MM.1S (cell line): Measurements from ENCODE around the gene NAALADL2.

Experiments used
- DNase-seq: peaks from one replicate; pipeline ENCODE4 v3.0.0-alpha.2; 2015
- H2AFZ ChIP-seq: fragments of 300-600 bp; sonication (generic); 2 replicates; pipeline ENCODE4 v1.6.0; 2016; ENCODE audit warnings: antibody characterized with exemption, low read length
- H3F3A ChIP-seq: fragments of 300-600 bp; sonication (generic); 2 replicates; pipeline ENCODE4 v1.6.1; 2016; ENCODE audit warnings: mild to moderate bottlenecking, antibody characterized with exemption, low read length, moderate library complexity, mixed read lengths; ENCODE audit not compliant: insufficient read depth
- H3K27ac ChIP-seq: fragments of 300-600 bp; sonication (generic); 2 replicates; pipeline ENCODE4 v1.5.1; 2016; ENCODE audit warnings: mild to moderate bottlenecking, low read length
- H3K27me3 ChIP-seq: fragments of 300-600 bp; sonication (generic); replicated peaks from 2 replicates; pipeline ENCODE4 v1.6.0; 2016; ENCODE audit warnings: low read length; ENCODE audit not compliant: insufficient read depth
- H3K36me3 ChIP-seq: fragments of 300-600 bp; sonication (generic); replicated peaks from 2 replicates; pipeline ENCODE4 v1.6.1; 2016; ENCODE audit warnings: mild to moderate bottlenecking, low read length, mixed read lengths; ENCODE audit not compliant: insufficient read depth
- H3K4me1 ChIP-seq: fragments of 300-600 bp; sonication (generic); 2 replicates; pipeline ENCODE4 v1.6.1; 2016; ENCODE audit warnings: low read length, mixed read lengths
- H3K4me2 ChIP-seq: fragments of 300-600 bp; sonication (generic); 2 replicates; pipeline ENCODE4 v1.6.0; 2016; ENCODE audit warnings: low read depth, low read length
- H3K4me3 ChIP-seq: fragments of 300-600 bp; sonication (generic); 2 replicates; pipeline ENCODE4 v1.5.1; 2016; ENCODE audit warnings: low read length, mixed read lengths
- H3K79me2 ChIP-seq: fragments of 300-600 bp; sonication (generic); 2 replicates; pipeline ENCODE4 v1.6.1; 2016; ENCODE audit warnings: mixed run types, low read length, mixed read lengths
- H3K9ac ChIP-seq: fragments of 300-600 bp; sonication (generic); 2 replicates; pipeline ENCODE4 v1.6.1; 2016; ENCODE audit warnings: low read length, mixed read lengths
- H3K9me2 ChIP-seq: fragments of 300-600 bp; sonication (generic); replicated peaks from 2 replicates; pipeline ENCODE4 v1.6.1; 2016; ENCODE audit warnings: mild to moderate bottlenecking, low read length, mixed read lengths; ENCODE audit not compliant: insufficient read depth
- H3K9me3 ChIP-seq: fragments of 300-600 bp; sonication (generic); replicated peaks from 2 replicates; pipeline ENCODE4 v1.6.1; 2016; ENCODE audit warnings: mild to moderate bottlenecking, low read length, mixed read lengths; ENCODE audit not compliant: insufficient read depth
- H4K20me1 ChIP-seq: fragments of 300-600 bp; sonication (generic); 2 replicates; pipeline ENCODE4 v1.6.1; 2016; ENCODE audit warnings: mild to moderate bottlenecking, low read length, moderate library complexity, mixed read lengths; ENCODE audit not compliant: insufficient read depth
- EZH2 ChIP-seq: fragments of 300-600 bp; sonication (generic); optimal IDR thresholded peaks from 2 replicates; pipeline ENCODE3; 2017; ENCODE audit warnings: low read depth, mild to moderate bottlenecking, antibody characterized with exemption, low read length, mixed read lengths
- EZH2phosphoT487 ChIP-seq: fragments of 300-600 bp; sonication (generic); IDR thresholded peaks from 2 replicates; pipeline ENCODE4 v1.6.1; 2018; ENCODE audit warnings: antibody characterized with exemption, low read length
- TF ChIP-seq, protein P1 (sequence below): fragments of 300-600 bp; sonication (generic); IDR thresholded peaks from 2 replicates; pipeline ENCODE4 v1.5.1; 2016; ENCODE audit warnings: antibody characterized with exemption, low read length, mixed read lengths

Gene NAALADL2

DNA sequence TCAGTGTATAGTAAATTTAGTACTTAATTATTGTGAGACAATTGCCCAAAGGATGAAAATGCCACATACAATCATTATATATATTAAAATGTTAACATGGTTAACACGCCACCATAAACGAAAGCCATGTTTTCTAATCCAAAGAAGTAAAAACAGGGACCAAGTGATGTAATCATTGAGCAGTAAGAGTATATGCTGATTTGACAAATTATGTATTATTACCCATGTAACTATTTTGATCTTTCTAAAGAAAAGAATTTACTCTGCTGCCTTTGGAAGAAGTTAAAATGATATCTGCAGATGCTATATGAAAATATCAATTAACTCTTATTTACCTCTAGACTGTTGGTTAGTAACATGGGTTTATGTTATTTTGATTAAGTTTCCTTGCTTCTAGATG is 150.2 kb downstream of the NAALADL2 start:
- no peaks in the 10 kb centered on the region for H4K20me1 ChIP-seq
- H3K9me2 ChIP-seq: no peaks in the 10 kb centered on the region
- H3F3A ChIP-seq: no peaks in the 10 kb centered on the region
- no peak overlapping the region for H3K27ac ChIP-seq
- H3K4me1 ChIP-seq: no peaks in the 10 kb centered on the region
- TF ChIP-seq, protein P1, sequence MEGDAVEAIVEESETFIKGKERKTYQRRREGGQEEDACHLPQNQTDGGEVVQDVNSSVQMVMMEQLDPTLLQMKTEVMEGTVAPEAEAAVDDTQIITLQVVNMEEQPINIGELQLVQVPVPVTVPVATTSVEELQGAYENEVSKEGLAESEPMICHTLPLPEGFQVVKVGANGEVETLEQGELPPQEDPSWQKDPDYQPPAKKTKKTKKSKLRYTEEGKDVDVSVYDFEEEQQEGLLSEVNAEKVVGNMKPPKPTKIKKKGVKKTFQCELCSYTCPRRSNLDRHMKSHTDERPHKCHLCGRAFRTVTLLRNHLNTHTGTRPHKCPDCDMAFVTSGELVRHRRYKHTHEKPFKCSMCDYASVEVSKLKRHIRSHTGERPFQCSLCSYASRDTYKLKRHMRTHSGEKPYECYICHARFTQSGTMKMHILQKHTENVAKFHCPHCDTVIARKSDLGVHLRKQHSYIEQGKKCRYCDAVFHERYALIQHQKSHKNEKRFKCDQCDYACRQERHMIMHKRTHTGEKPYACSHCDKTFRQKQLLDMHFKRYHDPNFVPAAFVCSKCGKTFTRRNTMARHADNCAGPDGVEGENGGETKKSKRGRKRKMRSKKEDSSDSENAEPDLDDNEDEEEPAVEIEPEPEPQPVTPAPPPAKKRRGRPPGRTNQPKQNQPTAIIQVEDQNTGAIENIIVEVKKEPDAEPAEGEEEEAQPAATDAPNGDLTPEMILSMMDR: no peak
- TF ChIP-seq EZH2phosphoT487 (no peak), EZH2 (no peak)
- H3K36me3 ChIP-seq: no peaks in the 10 kb centered on the region
- no peak for DNase-seq
- H2AFZ ChIP-seq: no peak overlapping the region
- no peak overlapping the region for H3K9ac ChIP-seq
- no peak overlapping the region for H3K4me3 ChIP-seq
- H3K27me3 ChIP-seq: no peaks in the 10 kb centered on the region
- H3K9me3 ChIP-seq: no peaks in the 10 kb centered on the region
- no peak overlapping the region for H3K4me2 ChIP-seq
- H3K79me2 ChIP-seq: no peaks in the 10 kb centered on the region

DNA sequence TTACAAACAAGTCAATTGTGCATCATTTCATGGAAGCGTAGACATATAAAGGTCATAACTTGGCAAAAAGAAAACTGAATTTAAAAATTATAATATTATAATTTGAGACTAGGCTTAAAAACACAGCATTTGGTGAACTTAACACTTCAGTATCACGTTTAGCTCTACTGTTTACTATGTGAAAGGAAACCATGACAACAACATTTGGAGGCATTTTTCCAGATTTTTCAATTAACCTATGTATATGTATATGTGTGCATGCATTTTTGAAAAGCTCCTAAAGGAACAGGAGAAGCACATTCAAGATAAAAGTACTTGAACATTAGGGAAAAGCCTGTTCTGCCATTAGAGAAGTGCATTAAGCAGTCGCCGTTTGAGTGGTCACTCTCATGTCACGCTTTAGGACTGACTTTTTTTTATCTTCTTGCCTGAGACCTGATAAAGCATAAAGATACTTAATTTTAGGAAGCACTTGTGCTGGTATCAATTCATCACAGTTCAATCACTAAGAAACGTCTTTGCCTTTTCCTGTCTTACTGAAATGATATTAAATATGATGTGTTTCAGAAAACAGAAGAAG is 156.0 kb downstream of the NAALADL2 start:
- no peak for DNase-seq
- no peaks in the 10 kb centered on the region for H3K9me2 ChIP-seq
- H3K4me1 ChIP-seq: no peaks in the 10 kb centered on the region
- H2AFZ ChIP-seq: no peak overlapping the region
- H4K20me1 ChIP-seq: no peaks in the 10 kb centered on the region
- H3K4me2 ChIP-seq: no peak overlapping the region
- no peaks in the 10 kb centered on the region for H3K27me3 ChIP-seq
- no peaks in the 10 kb centered on the region for H3K36me3 ChIP-seq
- TF ChIP-seq, protein P1: no peak
- TF ChIP-seq EZH2 (no peak), EZH2phosphoT487 (no peak)
- H3K9me3 ChIP-seq: no peaks in the 10 kb centered on the region
- H3K27ac ChIP-seq: no peak overlapping the region
- no peak overlapping the region for H3K9ac ChIP-seq
- no peaks in the 10 kb centered on the region for H3K79me2 ChIP-seq
- no peaks in the 10 kb centered on the region for H3F3A ChIP-seq
- no peak overlapping the region for H3K4me3 ChIP-seq

DNA sequence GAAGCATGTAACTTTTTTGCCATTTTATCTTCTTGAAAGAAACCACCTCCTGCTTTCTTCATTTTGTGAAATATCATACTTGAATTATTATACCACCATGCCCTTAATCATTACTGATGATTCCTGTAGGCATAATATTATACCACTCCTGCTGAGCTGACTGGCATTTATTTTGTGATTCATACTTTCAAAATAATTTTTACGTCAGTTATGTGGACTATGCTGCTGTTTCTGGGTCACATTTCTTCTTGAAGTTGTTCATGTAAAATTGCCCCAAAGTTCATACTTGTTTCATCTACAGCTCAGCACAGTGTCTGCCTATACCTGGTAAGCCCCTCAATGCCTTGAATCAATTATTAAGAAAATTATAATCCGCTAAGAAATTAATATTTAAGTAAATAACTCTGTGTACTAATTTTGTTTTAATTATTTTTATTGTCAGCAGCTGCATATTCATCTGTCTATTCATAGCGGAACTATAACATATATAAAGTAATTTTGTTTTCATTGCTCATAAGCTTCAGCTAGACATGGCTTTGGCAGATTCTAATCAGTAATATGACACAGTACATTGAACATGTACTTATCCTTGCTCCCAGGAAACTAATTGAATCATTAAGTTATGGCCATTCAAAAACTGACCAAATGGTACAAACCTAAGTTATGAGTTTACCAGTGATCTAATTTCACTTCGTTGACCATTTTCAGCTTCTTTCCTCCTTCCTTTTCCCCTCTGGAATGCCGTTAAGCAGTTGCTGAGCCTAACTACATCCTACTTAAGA is 160.0 kb downstream of the NAALADL2 start:
- H3K4me3 ChIP-seq: no peak overlapping the region
- H2AFZ ChIP-seq: no peak overlapping the region
- no peak overlapping the region for H3K9ac ChIP-seq
- H3K9me3 ChIP-seq: no peaks in the 10 kb centered on the region
- no peak overlapping the region for H3K27ac ChIP-seq
- no peaks in the 10 kb centered on the region for H4K20me1 ChIP-seq
- DNase-seq: no peak
- H3K27me3 ChIP-seq: no peaks in the 10 kb centered on the region
- TF ChIP-seq EZH2 (no peak), EZH2phosphoT487 (no peak)
- TF ChIP-seq, protein P1: no peak
- no peaks in the 10 kb centered on the region for H3F3A ChIP-seq
- no peaks in the 10 kb centered on the region for H3K4me1 ChIP-seq
- no peaks in the 10 kb centered on the region for H3K36me3 ChIP-seq
- H3K9me2 ChIP-seq: no peaks in the 10 kb centered on the region
- H3K79me2 ChIP-seq: no peaks in the 10 kb centered on the region
- H3K4me2 ChIP-seq: no peak overlapping the region
